ENCODE results near the gene KCNK3. TPM values are rescaled to one million over a fixed set of nuclear protein-coding genes. Genes with fewer than 3 reads are reported as not detected.

Gene KCNK3
- total RNA-seq, 1 donor: not detected

GRCh38 chr2:26706093-26706492 lies 13.6 kb downstream of the KCNK3 start:
- no peaks in the 10 kb centered on the region for H3K36me3 ChIP-seq (ENCODE audit: insufficient read depth, low read length)
- no peaks in the 10 kb centered on the region for H4K20me1 ChIP-seq (ENCODE audit: insufficient read depth, low read length)
- DNase-seq (ENCODE audit: insufficient read length, low spot score, missing footprints): no peak
- no peak overlapping the region for H3K4me2 ChIP-seq (ENCODE audit: insufficient read depth, low read length)
- H2AFZ ChIP-seq (ENCODE audit: low read length): no peak overlapping the region
- no peak for TF ChIP-seq CTCF (IDR thresholded peaks at IDR 0.05; ENCODE audit: extremely low read depth, low read depth, low read length)
- H3K27me3 ChIP-seq (ENCODE audit: insufficient read depth, low read length): no peaks in the 10 kb centered on the region
- no peaks in the 10 kb centered on the region for H3K79me2 ChIP-seq (ENCODE audit: insufficient read depth, low read length)
- H3K4me1 ChIP-seq (ENCODE audit: insufficient read depth, low read length): peaks cover 17% of the 10 kb centered on the region
- H3K4me3 ChIP-seq (ENCODE audit: insufficient read depth, low read length): no peak overlapping the region
- H3K9me3 ChIP-seq (ENCODE audit: low read depth, low read length): no peaks in the 10 kb centered on the region
- no peak overlapping the region for H3K27ac ChIP-seq (ENCODE audit: low read depth, low read length)

- H3K27ac ChIP-seq (ENCODE audit: low read depth, low read length): no peak overlapping the region
- H3K27me3 ChIP-seq (ENCODE audit: insufficient read depth, low read length): no peaks in the 10 kb centered on the region
- DNase-seq (ENCODE audit: insufficient read length, low spot score, missing footprints): peak; percentile 62
- no peak overlapping the region for H3K4me3 ChIP-seq (ENCODE audit: insufficient read depth, low read length)
- no peaks in the 10 kb centered on the region for H3K79me2 ChIP-seq (ENCODE audit: insufficient read depth, low read length)
- TF ChIP-seq CTCF (IDR thresholded peaks at IDR 0.05; ENCODE audit: extremely low read depth, low read depth, low read length): no peak
- H3K9me3 ChIP-seq (ENCODE audit: low read depth, low read length): no peaks in the 10 kb centered on the region
- no peaks in the 10 kb centered on the region for H3K36me3 ChIP-seq (ENCODE audit: insufficient read depth, low read length)
- no peak overlapping the region for H3K4me2 ChIP-seq (ENCODE audit: insufficient read depth, low read length)
- H2AFZ ChIP-seq (ENCODE audit: low read length): no peak overlapping the region
- no peaks in the 10 kb centered on the region for H4K20me1 ChIP-seq (ENCODE audit: insufficient read depth, low read length)
- H3K4me1 ChIP-seq (ENCODE audit: insufficient read depth, low read length): peaks cover 17% of the 10 kb centered on the region
These were observed 14.3 kb downstream of the KCNK3 start for GRCh38 chr2:26706616-26707473.

GRCh38 chr2:26707747-26708146 lies 15.2 kb downstream of the KCNK3 start:
- Histone ChIP-seq H2AFZ (ENCODE audit: low read length) (no peak overlapping the region), H3K36me3 (ENCODE audit: insufficient read depth, low read length) (no peaks in the 10 kb centered on the region), H3K27me3 (ENCODE audit: insufficient read depth, low read length) (no peaks in the 10 kb centered on the region), H4K20me1 (ENCODE audit: insufficient read depth, low read length) (no peaks in the 10 kb centered on the region), H3K9me3 (ENCODE audit: low read depth, low read length) (no peaks in the 10 kb centered on the region), H3K4me1 (ENCODE audit: insufficient read depth, low read length) (peaks cover 17% of the 10 kb centered on the region), H3K4me3 (ENCODE audit: insufficient read depth, low read length) (no peak overlapping the region), H3K27ac (ENCODE audit: low read depth, low read length) (no peak overlapping the region), H3K79me2 (ENCODE audit: insufficient read depth, low read length) (no peaks in the 10 kb centered on the region), H3K4me2 (ENCODE audit: insufficient read depth, low read length) (no peak overlapping the region)
- DNase-seq (ENCODE audit: insufficient read length, low spot score, missing footprints): peak; percentile 60
- TF ChIP-seq CTCF (IDR thresholded peaks at IDR 0.05; ENCODE audit: extremely low read depth, low read depth, low read length): no peak

- H3K4me2 ChIP-seq (ENCODE audit: insufficient read depth, low read length): no peak overlapping the region
- no peak for TF ChIP-seq CTCF (IDR thresholded peaks at IDR 0.05; ENCODE audit: extremely low read depth, low read depth, low read length)
- H3K79me2 ChIP-seq (ENCODE audit: insufficient read depth, low read length): no peaks in the 10 kb centered on the region
- H4K20me1 ChIP-seq (ENCODE audit: insufficient read depth, low read length): no peaks in the 10 kb centered on the region
- peaks cover 17% of the 10 kb centered on the region for H3K4me1 ChIP-seq (ENCODE audit: insufficient read depth, low read length)
- no peak overlapping the region for H2AFZ ChIP-seq (ENCODE audit: low read length)
- no peaks in the 10 kb centered on the region for H3K27me3 ChIP-seq (ENCODE audit: insufficient read depth, low read length)
- H3K36me3 ChIP-seq (ENCODE audit: insufficient read depth, low read length): no peaks in the 10 kb centered on the region
- H3K27ac ChIP-seq (ENCODE audit: low read depth, low read length): no peak overlapping the region
- no peaks in the 10 kb centered on the region for H3K9me3 ChIP-seq (ENCODE audit: low read depth, low read length)
- no peak for DNase-seq (ENCODE audit: insufficient read length, low spot score, missing footprints)
- H3K4me3 ChIP-seq (ENCODE audit: insufficient read depth, low read length): no peak overlapping the region
These were observed 15.9 kb downstream of the KCNK3 start for GRCh38 chr2:26708457-26708856.
